ENCODE measurements around the gene DYNLT3. TPM values are rescaled to one million over a fixed set of nuclear protein-coding genes. Genes with fewer than 3 reads are reported as not detected.

The DYNLT3 gene
- total RNA-seq, 1 experiment from 2014 or later, result 17.4 TPM

- Histone ChIP-seq H3K9me3 (ENCODE audit: control insufficient read depth, insufficient read depth, low read depth, low read length) (no peaks in the 10 kb centered on the region), H3K4me3 (ENCODE audit: low read depth in 2 of 2, low read length in 2 of 2) (no peak overlapping the region), H3K27ac (ENCODE audit: low read length) (no peak overlapping the region), H3K4me1 (ENCODE audit: control insufficient read depth, insufficient read depth, low read length) (no peaks in the 10 kb centered on the region), H3K36me3 (ENCODE audit: control insufficient read depth, insufficient read depth, low read length) (no peaks in the 10 kb centered on the region), H3K27me3 (ENCODE audit: control insufficient read depth, insufficient read depth, low read length) (no peaks in the 10 kb centered on the region)
- in situ Hi-C loops (cut with HindIII; ENCODE audit: low pct_unique_long_range_greater_than_20kb, low sequenced_read_pairs) (no loop called here), intact Hi-C loops (cut with micrococcal nuclease; ENCODE audit: unreplicated experiment) (loop anchor here (2.0 kb wide), 1 partner anchor 81 kb away; no protein-coding TSS in a partner anchor)
- BruUV-seq (replicated peaks), result no TSS peak
- ChIA-PET CTCF (interaction anchor here (0.5 to 0.8 kb wide), 2 partner anchors 79 to 253 kb away, joined by 3 to 4 read pairs; no protein-coding TSS in a partner anchor), POLR2A (no interaction called here)
- ATAC-seq, result no peak
- no peak for TF ChIP-seq TCF7L2 (IDR thresholded peaks at IDR 0.05; ENCODE audit: low read depth, low read length)
- peak; percentile 80 for TF ChIP-seq CTCF (IDR thresholded peaks at IDR 0.05)
- no peak for TF ChIP-seq REST (IDR thresholded peaks at IDR 0.05; ENCODE audit: insufficient read depth in 1 of 2, low read depth in 2 of 2, low read length in 1 of 2)
- DNase-seq (ENCODE audit: low read depth, low spot score), result no peak
Observed at GRCh38 chrX:37825215-37825842, 22.0 kb downstream of the DYNLT3 start.

- TF ChIP-seq TCF7L2 (IDR thresholded peaks at IDR 0.05; ENCODE audit: low read depth, low read length), result no peak
- no peak for TF ChIP-seq POLR2AphosphoS5 (IDR thresholded peaks at IDR 0.05; ENCODE audit: low read depth, low read length)
- TF ChIP-seq CTCF (IDR thresholded peaks at IDR 0.05), result no peak
- TF ChIP-seq REST (IDR thresholded peaks at IDR 0.05; ENCODE audit: insufficient read depth in 1 of 2, low read depth in 2 of 2, low read length in 1 of 2), result no peak
- TF ChIP-seq SIN3A (IDR thresholded peaks at IDR 0.05; ENCODE audit: borderline replicate concordance, insufficient read depth, low read depth, low read length), result no peak
- no peak overlapping the region for H3K27ac ChIP-seq (ENCODE audit: low read length)
- POLR2A ChIA-PET, result no interaction called here
- in situ Hi-C loops (cut with HindIII; ENCODE audit: low pct_unique_long_range_greater_than_20kb, low sequenced_read_pairs), result no loop called here
- no peak overlapping the region for H3K4me3 ChIP-seq (ENCODE audit: low read depth in 2 of 2, low read length in 2 of 2)
- no peaks in the 10 kb centered on the region for H3K36me3 ChIP-seq (ENCODE audit: control insufficient read depth, insufficient read depth, low read length)
- CTCF ChIA-PET, result interaction anchor here (0.8 kb wide), 1 partner anchor 79 kb away, joined by 3 read pairs; no protein-coding TSS in a partner anchor
- DNase-seq (ENCODE audit: low read depth, low spot score) (no peak), ATAC-seq (no peak)
- BruUV-seq (replicated peaks), result no TSS peak
- no peaks in the 10 kb centered on the region for H3K4me1 ChIP-seq (ENCODE audit: control insufficient read depth, insufficient read depth, low read length)
- H3K27me3 ChIP-seq (ENCODE audit: control insufficient read depth, insufficient read depth, low read length), result no peaks in the 10 kb centered on the region
- no peaks in the 10 kb centered on the region for H3K9me3 ChIP-seq (ENCODE audit: control insufficient read depth, insufficient read depth, low read depth, low read length)
- intact Hi-C loops (cut with micrococcal nuclease; ENCODE audit: unreplicated experiment), result loop anchor here (2.0 kb wide), 1 partner anchor 80 kb away; no protein-coding TSS in a partner anchor
Observed at GRCh38 chrX:37824491-37825214, 22.7 kb downstream of the DYNLT3 start.

All from Panc1 (cell line).